Renal pelvis (tissue), 4 donors: ENCODE data around the gene OAS1. TPM values are rescaled to one million over a fixed set of nuclear protein-coding genes. Genes with fewer than 3 reads are reported as not detected.

Experiments
- DNase-seq: peaks from one replicate; pipeline ENCODE4 v3.0.0-alpha.2; 2013
- polyA plus RNA-seq, 3 donors: library from polyadenylated mRNA; unstranded; fragments of 120-200 nt; gene quantifications; one replicate each; pipeline ENCODE4 v1.2.1, GENCODE V29; 2013; ENCODE audit not compliant: insufficient read length in 3 of 3

Gene OAS1
- polyA plus RNA-seq, 3 donors, result 12.5 to 13.8 (median 13.1) TPM

DNA sequence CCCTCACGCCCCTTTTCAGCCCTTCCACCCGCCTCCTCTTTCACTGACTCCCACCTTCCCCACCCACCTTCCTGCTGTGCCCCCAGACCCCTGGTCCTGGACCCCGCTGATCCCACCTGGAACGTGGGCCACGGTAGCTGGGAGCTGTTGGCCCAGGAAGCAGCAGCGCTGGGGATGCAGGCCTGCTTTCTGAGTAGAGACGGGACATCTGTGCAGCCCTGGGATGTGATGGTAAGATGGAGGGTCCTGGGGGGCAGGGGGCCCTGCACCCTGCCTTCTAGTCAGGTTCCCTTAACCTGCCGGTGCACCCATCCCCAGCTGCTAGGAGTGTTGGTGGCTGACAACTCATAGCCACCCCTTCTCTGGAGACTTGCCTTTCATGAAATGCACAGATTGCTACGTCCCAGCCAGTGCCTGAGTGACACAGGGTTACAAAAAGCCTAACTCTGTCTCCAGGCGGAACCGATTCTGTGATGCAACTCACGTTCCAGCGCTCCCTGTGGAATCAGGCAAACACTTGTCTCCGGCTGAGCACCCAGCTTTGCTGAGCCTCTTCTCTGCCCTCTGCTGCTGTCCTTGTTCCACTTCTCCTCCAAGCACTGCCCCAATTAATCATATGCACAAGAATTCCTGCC lies 56.6 kb downstream of the OAS1 start:
- DNase-seq, result no peak

DNA sequence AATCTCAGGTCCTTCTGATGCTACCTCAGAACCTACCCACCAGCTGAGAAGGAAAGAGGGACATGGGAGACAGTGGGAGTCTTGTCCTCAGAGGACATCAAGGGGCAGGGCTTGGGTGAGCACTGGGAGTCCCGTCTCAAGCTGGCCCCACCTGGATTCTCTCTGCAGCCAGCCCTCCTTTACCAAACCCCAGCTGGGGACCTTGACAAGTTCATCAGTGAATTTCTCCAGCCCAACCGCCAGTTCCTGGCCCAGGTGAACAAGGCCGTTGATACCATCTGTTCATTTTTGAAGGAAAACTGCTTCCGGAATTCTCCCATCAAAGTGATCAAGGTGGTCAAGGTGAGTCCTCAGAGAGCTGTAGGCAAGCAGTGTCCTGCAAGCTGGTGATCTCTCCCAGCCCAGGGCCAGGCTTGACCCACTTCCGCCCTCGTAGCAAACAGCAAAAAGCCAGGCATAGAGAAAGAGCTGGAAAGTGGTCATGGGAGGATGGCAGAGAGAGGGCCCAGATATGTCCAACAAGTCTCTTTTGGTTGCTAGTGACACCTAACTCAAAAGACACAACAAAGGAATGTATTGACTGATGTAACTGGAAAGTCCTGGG lies 57.4 kb downstream of the OAS1 start:
- no peak for DNase-seq

DNA sequence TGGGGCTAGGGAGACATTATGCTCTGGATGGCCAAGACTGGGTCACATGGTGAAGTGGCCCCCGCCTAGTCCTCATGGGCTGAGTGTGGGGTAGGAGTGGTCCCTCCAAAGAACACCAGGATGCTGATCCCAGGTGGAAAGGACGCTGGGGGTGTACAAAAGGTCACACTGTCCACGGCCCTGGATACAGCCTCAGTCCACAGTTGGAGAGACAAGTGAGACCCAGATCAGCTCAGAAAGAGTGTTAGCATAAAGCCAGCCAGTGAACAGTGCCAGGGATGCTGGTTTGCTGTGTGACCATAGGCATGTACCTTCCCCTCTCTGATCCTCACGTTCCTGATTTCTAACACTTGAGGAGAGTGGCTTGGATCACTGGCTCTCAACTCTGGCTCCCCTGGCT lies 58.2 kb downstream of the OAS1 start:
- DNase-seq, result no peak

DNA sequence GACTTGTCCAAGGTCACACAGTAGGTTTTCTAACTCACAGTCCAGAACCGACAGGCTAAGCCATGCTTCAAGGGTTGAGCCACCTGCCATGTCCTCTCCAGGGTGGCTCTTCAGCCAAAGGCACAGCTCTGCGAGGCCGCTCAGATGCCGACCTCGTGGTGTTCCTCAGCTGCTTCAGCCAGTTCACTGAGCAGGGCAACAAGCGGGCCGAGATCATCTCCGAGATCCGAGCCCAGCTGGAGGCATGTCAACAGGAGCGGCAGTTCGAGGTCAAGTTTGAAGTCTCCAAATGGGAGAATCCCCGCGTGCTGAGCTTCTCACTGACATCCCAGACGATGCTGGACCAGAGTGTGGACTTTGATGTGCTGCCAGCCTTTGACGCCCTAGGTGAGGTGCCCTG lies 58.9 kb downstream of the OAS1 start:
- no peak for DNase-seq

DNA sequence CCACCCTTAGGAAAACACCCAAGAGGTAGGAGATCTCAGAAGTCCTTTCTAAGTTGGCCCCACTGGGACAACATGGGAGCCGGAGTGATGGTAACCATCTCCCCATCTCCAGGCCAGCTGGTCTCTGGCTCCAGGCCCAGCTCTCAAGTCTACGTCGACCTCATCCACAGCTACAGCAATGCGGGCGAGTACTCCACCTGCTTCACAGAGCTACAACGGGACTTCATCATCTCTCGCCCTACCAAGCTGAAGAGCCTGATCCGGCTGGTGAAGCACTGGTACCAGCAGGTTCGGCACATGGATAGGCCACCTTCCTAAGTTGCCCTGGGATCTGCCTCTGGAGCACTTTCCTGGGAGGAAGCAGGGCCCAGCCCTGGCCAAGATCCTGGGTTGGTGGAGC lies 60.5 kb downstream of the OAS1 start:
- DNase-seq, result no peak

DNA sequence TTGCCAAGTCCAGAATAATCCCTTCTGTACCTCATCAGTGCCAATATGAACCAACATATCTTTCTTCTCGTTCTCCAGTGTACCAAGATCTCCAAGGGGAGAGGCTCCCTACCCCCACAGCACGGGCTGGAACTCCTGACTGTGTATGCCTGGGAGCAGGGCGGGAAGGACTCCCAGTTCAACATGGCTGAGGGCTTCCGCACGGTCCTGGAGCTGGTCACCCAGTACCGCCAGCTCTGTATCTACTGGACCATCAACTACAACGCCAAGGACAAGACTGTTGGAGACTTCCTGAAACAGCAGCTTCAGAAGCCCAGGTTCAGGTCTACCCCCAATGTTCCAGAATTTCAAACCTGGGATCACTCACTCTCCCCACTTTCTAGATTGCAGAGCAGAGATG lies 61.1 kb downstream of the OAS1 start:
- DNase-seq, result no peak

Other genes with a start within 250 kb of the OAS1 start
- gene RPH3A, start 115.2 kb upstream of the OAS1 start, polyA plus RNA-seq, result under 1 TPM in 2 of 3 donors, not detected in 1; 0.07 to 0.14 TPM
- gene OAS3, start 31.5 kb downstream of the OAS1 start, polyA plus RNA-seq, result 10 to 100 TPM in 1 of 3 donors, 1 to 10 TPM in 2; 7.6 to 10.8 (median 9.4) TPM
- gene OAS2, start 71.6 kb downstream of the OAS1 start, polyA plus RNA-seq, result 1 to 10 TPM; 5.4 to 6.9 (median 6.0) TPM
- gene DTX1, start 149.8 kb downstream of the OAS1 start, polyA plus RNA-seq, result 10 to 100 TPM; 12.2 to 14.5 (median 13.6) TPM
- 10 to 100 TPM in 1 of 3 donors, 1 to 10 TPM in 2; 8.7 to 10.6 (median 9.9) TPM for gene RASAL1, start 228.8 kb downstream of the OAS1 start, polyA plus RNA-seq
- gene CFAP73, start 242.8 kb downstream of the OAS1 start, polyA plus RNA-seq, result 1 to 10 TPM; 1.2 to 2.2 (median 1.4) TPM